Heart left ventricle (tissue), 13 donors: ENCODE results near the gene GNPDA1.
A peak's percentile ranks its signal among the peaks of the same experiment; 100 is the strongest.

Experiments
- POLR2A ChIP-seq, 2 donors: fragments of 450-650 bp; IDR thresholded peaks; one replicate each; pipeline ENCODE4 v1.6.1; 2017; ENCODE audit warnings: antibody characterized with exemption in 2 of 2, mild to moderate bottlenecking in 2 of 2, moderate library complexity in 2 of 2
- TF ChIP-seq, protein P1 (sequence below), 12 donors: fragments of 200-600 bp; sonication (generic) in 4 of 12; IDR thresholded peaks; one replicate each; pipeline versions ENCODE4 v1.5.0 to v1.8.0; 2018 to 2022; ENCODE audit warnings: antibody characterized with exemption in 12 of 12, mild to moderate bottlenecking in 5 of 12
- donor health status: ischemic (EF 13 %, LVEDD 7.1; RV severe dilation, severe dysfunction).
- donor health status: DM: no; HTN: yes; CAD: no.
- donor health status: DM: no; HTN: no; CAD: no.
- donor health status: ischemic (EF 25% LVEDD 6.9; RV normal size, moderate dysfunction).
- donor health status: ischemic (EF 25% LVEDD 5.7; RV mildly dilated, moderate dysfunction).
- donor health status: ischemic (EF 35%, LVEDD 5.7; RV mildly dilated, moderate dysfunction).
- donor health status: nonischemic (EF 11% LVEDD 7.7; RV severe dilation, severe dysfunction).
- donor health status: DM: yes; HTN: yes; CAD: no.
- donor health status: PGD.
- donor health status: ischemic (EF 29% LVEDD 5.4; RV normal size, mild dysfunction).
- donor health status: nonischemic (EF 23%, LVEDD 6.1; RV moderate dilation, normal function).

DNA sequence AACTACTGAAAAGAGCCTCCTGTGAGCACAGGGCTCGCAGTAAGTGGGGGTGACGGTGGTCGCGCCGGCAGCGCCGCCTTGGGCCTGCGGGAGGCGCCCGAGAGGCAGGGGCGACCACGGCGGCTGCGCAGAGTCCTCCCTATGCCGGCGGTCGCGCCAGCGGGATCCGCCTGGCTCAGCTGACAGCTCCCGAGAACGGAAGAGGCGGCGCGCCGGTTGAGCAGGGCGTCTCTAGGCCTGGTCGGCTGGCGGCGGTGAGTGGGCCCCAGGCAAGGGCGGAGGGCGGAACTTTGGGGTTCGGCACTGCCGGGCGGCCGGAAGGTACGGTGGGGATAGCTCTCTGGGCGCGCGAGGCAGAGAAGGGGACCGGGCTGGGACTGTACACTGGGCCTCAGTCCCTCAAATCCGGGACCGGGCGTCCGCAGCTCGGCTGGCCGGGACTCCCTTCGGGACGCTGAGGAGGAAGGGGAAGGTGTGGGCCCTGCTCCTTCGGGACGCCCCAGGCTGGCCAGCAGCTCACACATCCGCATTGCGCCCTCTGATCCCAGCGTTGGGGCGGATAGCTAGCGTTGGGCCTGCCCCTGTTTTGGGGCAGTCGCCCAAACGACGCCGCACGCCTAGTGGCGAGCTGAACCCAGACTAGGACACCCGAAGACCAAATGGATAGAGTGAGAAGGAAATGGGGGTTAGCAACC, 43.8 kb downstream of the GNPDA1 start, which contains the start of gene RNF14:
- TF ChIP-seq, protein P1, sequence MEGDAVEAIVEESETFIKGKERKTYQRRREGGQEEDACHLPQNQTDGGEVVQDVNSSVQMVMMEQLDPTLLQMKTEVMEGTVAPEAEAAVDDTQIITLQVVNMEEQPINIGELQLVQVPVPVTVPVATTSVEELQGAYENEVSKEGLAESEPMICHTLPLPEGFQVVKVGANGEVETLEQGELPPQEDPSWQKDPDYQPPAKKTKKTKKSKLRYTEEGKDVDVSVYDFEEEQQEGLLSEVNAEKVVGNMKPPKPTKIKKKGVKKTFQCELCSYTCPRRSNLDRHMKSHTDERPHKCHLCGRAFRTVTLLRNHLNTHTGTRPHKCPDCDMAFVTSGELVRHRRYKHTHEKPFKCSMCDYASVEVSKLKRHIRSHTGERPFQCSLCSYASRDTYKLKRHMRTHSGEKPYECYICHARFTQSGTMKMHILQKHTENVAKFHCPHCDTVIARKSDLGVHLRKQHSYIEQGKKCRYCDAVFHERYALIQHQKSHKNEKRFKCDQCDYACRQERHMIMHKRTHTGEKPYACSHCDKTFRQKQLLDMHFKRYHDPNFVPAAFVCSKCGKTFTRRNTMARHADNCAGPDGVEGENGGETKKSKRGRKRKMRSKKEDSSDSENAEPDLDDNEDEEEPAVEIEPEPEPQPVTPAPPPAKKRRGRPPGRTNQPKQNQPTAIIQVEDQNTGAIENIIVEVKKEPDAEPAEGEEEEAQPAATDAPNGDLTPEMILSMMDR (IDR thresholded peaks at IDR 0.05), result peak; percentile 91 to 100 (median 99)
- TF ChIP-seq POLR2A (IDR thresholded peaks at IDR 0.05), result peak; percentile 51 to 94
